K562 (cell line): ENCODE results near the gene NDUFC2. TPM values are rescaled to one million over a fixed set of nuclear protein-coding genes. Genes with fewer than 3 reads are reported as not detected.

ENCODE experiments used
- polyA plus RNA-seq, 8 experiments: library from polyadenylated mRNA; depleted of rRNA in 4 of 8; stranded (reverse) in 5 of 8; unstranded in 3 of 8; fragments of >200 nt; fragmentation: Nextera tagmentation in 2 of 8; fragmentation: Illumina TruSeq in 1 of 8; extraction: Ambion mirVana in 2 of 8; extraction: Trizol in 1 of 8; gene quantifications; 2 replicates each; pipeline versions ENCODE4 v1.2.1 to v1.2.3, GENCODE V29; 2011 to 2014; ENCODE audit warnings: inconsistent platforms in 1 of 8, missing spikeins in 1 of 8
- total RNA-seq, 7 experiments: library from RNA; depleted of rRNA in 6 of 7; stranded (reverse); fragments of >200 nt in 6 of 7; fragmentation: Illumina TruSeq in 2 of 7; extraction: Trizol in 2 of 7; gene quantifications; 2 replicates each; pipeline versions ENCODE4 v1.2.1 to v1.2.3, GENCODE V29; 2011 to 2021; ENCODE audit warnings: low replicate concordance in 1 of 7
- TF ChIP-seq, protein P1 (sequence below), 2 experiments: fragments of 450-650 bp in 1 of 2; sonication (generic) in 1 of 2; formaldehyde crosslinking in 1 of 2; IDR thresholded peaks; 2 replicates each; pipeline versions ENCODE4 v1.7.1 to v1.9.0; 2016 to 2022; ENCODE audit warnings: inconsistent platforms in 1 of 2, mild to moderate bottlenecking in 1 of 2, missing genetic modification reagents in 1 of 2

Gene NDUFC2
- total and polyA plus RNA-seq, 9 of the 15 experiments (the other 6 are each of a cell fraction or from before 2014, with no cell fraction given), result 168 to 1,119 (median 442) TPM

GRCh38 chr11:78037825-78038620 lies 41.6 kb downstream of the NDUFC2 start (continued):
- TF ChIP-seq, protein P1, sequence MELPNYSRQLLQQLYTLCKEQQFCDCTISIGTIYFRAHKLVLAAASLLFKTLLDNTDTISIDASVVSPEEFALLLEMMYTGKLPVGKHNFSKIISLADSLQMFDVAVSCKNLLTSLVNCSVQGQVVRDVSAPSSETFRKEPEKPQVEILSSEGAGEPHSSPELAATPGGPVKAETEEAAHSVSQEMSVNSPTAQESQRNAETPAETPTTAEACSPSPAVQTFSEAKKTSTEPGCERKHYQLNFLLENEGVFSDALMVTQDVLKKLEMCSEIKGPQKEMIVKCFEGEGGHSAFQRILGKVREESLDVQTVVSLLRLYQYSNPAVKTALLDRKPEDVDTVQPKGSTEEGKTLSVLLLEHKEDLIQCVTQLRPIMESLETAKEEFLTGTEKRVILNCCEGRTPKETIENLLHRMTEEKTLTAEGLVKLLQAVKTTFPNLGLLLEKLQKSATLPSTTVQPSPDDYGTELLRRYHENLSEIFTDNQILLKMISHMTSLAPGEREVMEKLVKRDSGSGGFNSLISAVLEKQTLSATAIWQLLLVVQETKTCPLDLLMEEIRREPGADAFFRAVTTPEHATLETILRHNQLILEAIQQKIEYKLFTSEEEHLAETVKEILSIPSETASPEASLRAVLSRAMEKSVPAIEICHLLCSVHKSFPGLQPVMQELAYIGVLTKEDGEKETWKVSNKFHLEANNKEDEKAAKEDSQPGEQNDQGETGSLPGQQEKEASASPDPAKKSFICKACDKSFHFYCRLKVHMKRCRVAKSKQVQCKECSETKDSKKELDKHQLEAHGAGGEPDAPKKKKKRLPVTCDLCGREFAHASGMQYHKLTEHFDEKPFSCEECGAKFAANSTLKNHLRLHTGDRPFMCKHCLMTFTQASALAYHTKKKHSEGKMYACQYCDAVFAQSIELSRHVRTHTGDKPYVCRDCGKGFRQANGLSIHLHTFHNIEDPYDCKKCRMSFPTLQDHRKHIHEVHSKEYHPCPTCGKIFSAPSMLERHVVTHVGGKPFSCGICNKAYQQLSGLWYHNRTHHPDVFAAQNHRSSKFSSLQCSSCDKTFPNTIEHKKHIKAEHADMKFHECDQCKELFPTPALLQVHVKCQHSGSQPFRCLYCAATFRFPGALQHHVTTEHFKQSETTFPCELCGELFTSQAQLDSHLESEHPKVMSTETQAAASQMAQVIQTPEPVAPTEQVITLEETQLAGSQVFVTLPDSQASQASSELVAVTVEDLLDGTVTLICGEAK (IDR thresholded peaks at IDR 0.05), result no peak
- TF ChIP-seq, protein P1 (CRISPR knock-in tag; IDR thresholded peaks at IDR 0.05), result no peak
